Muscle layer of duodenum (tissue), 2 donors: ENCODE results near the gene AFAP1L1.
"Not testable (repeated sequence)": the region's sequence is repeated elsewhere in the genome, so short reads cannot be mapped to it uniquely, and the experiment has no call there.

Source experiments
- H3K27ac ChIP-seq: one replicate; pipeline ENCODE4 v1.7.0; 2013; ENCODE audit warnings: mild to moderate bottlenecking, low read length
- H3K27me3 ChIP-seq: one replicate; pipeline ENCODE4 v1.7.0; 2013; ENCODE audit warnings: low read depth, mild to moderate bottlenecking, control low read depth, low read length
- H3K36me3 ChIP-seq, 2 donors: one replicate each; pipeline ENCODE4 v1.7.0; 2013; ENCODE audit warnings: low read length in 2 of 2, control low read depth in 1 of 2, mild to moderate bottlenecking in 1 of 2; ENCODE audit not compliant: insufficient read depth in 2 of 2, control insufficient read depth in 1 of 2
- H3K4me1 ChIP-seq, 2 donors: one replicate each; pipeline ENCODE4 v1.7.0; 2013; ENCODE audit warnings: low read length in 2 of 2, mild to moderate bottlenecking in 2 of 2, control low read depth in 1 of 2, moderate library complexity in 1 of 2; ENCODE audit not compliant: insufficient read depth in 2 of 2, control insufficient read depth in 1 of 2
- H3K4me3 ChIP-seq, 2 donors: one replicate each; pipeline ENCODE4 v1.7.0; 2013; ENCODE audit warnings: low read length in 2 of 2, low read depth in 1 of 2, mild to moderate bottlenecking in 1 of 2
- H3K9me3 ChIP-seq, 2 donors: one replicate each; pipeline ENCODE4 v1.7.0; 2013; ENCODE audit warnings: low read length in 2 of 2, control low read depth in 1 of 2, mild to moderate bottlenecking in 1 of 2; ENCODE audit not compliant: control insufficient read depth in 1 of 2
- donor health status: healthy.

The AFAP1L1 gene

DNA sequence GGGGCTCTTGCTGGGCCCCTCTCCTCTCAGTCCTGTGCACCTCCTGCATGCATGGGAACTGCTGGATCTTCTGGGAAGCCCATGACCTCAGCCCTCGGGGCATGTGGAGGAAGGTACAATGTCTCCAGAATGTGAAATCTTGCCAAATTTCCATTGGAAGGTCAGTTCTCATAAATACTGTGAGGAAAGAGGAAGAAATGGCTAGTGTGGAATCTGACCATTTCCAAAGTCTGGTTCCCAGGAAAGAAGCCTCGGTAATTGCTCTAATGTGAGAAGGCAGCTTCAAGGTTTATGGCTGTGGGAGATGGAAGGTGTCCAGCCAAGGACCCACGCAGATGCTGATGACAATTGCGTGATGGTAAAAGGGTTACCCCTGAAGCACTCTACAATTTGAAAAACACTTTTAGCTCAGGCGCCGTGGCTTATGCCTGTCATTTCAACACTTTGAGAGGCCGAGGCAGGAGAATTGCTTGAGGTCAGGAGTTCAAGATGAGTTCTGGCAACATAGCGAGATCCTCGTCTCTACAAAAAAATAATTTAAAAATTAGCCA is 115.5 kb downstream of the AFAP1L1 start:
- Histone ChIP-seq H3K4me1 (peaks cover 10 to 17% of the 10 kb centered on the region in 2 donors), H3K4me3 (peak overlapping the region in 1 of 2 donors; percentile 7), H3K36me3 (no peaks in the 10 kb centered on the region), H3K9me3 (no peaks in the 10 kb centered on the region), H3K27ac (peak overlapping the region; percentile 76), H3K27me3 (no peaks in the 10 kb centered on the region)

DNA sequence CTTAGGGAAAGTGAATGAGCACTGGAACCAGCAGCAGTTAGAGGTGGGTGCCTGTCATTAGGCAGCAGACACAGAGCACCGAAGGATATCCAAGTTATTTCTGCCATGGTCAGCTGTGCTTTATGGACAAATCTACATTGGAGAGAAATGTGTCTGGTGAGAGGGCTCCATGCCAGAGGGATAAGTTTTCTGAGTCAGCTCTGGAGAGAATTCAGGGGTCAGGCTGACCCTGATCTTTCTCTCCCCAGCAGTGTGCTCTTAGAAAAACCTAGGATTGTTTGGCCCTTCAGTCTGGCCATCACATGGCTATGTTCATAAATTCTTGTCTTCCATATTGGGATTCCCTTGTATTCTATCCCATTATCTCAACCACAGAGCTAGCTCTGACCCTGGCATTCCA is 116.3 kb downstream of the AFAP1L1 start:
- Histone ChIP-seq H3K4me3 (peak overlapping the region in 1 of 2 donors; percentile 20), H3K36me3 (no peaks in the 10 kb centered on the region), H3K9me3 (no peaks in the 10 kb centered on the region), H3K27me3 (no peaks in the 10 kb centered on the region), H3K27ac (peak overlapping the region; percentile 76), H3K4me1 (peaks cover 2 to 17% of the 10 kb centered on the region in 2 donors)

GRCh38 chr5:149388498-149389190 is 117.0 kb downstream of the AFAP1L1 start:
- peaks cover 0 to 17% of the 10 kb centered on the region in 2 donors for H3K4me1 ChIP-seq
- H3K27ac ChIP-seq, result peak overlapping the region; percentile 76
- no peaks in the 10 kb centered on the region for H3K36me3 ChIP-seq
- H3K9me3 ChIP-seq, result no peaks in the 10 kb centered on the region
- no peaks in the 10 kb centered on the region for H3K27me3 ChIP-seq
- H3K4me3 ChIP-seq, result peak overlapping the region in 1 of 2 donors; percentile 20

- H3K27ac ChIP-seq, result peak overlapping the region; percentile 76
- H3K9me3 ChIP-seq, result no peaks in the 10 kb centered on the region
- no peaks in the 10 kb centered on the region for H3K27me3 ChIP-seq
- H3K36me3 ChIP-seq, result no peaks in the 10 kb centered on the region
- H3K4me3 ChIP-seq, result peak overlapping the region in 1 of 2 donors; percentile 17
- peaks cover 0 to 17% of the 10 kb centered on the region in 2 donors for H3K4me1 ChIP-seq
Measured at GRCh38 chr5:149389552-149390495, 118.2 kb downstream of the AFAP1L1 start.

GRCh38 chr5:149391076-149391475 is 119.4 kb downstream of the AFAP1L1 start:
- Histone ChIP-seq H3K4me1 (peaks cover 0 to 17% of the 10 kb centered on the region in 2 donors), H3K27ac (peak overlapping the region; percentile 48)
- H3K36me3 ChIP-seq, H3K27me3 ChIP-seq, H3K9me3 ChIP-seq, H3K4me3 ChIP-seq: not testable (repeated sequence)
